HepG2 (cell line): ENCODE data around the gene HMBS. TPM values are rescaled to one million over a fixed set of nuclear protein-coding genes. Genes with fewer than 3 reads are reported as not detected.

Experiments
- KDM1A ChIP-seq: IDR thresholded peaks from 2 replicates; pipeline ENCODE4 v1.6.1; 2016; ENCODE audit warnings: missing compliant biosample characterization
- KDM4B ChIP-seq: sonication (generic); formaldehyde crosslinking; IDR thresholded peaks from 2 replicates; pipeline ENCODE4 v1.4.0; 2020; ENCODE audit warnings: missing genetic modification reagents
- NFIC ChIP-seq: IDR thresholded peaks from 2 replicates; pipeline ENCODE4 v1.6.1; 2012; ENCODE audit warnings: mild to moderate bottlenecking, low read length, inconsistent platforms
- PHF20 ChIP-seq: sonication (generic); formaldehyde crosslinking; IDR thresholded peaks from 2 replicates; pipeline ENCODE4 v1.5.0; 2020; ENCODE audit warnings: mild to moderate bottlenecking, missing genetic modification reagents
- SYNCRIP ChIP-seq: fragments of 200-400 bp; formaldehyde crosslinking; IDR thresholded peaks from 2 replicates; pipeline ENCODE4 v1.6.1; 2018; ENCODE audit warnings: mild to moderate bottlenecking, low read depth, low read length; ENCODE audit not compliant: insufficient read depth
- ZNF598 ChIP-seq: sonication (generic); formaldehyde crosslinking; IDR thresholded peaks from 2 replicates; pipeline ENCODE4 v1.5.1; 2020; ENCODE audit warnings: mild to moderate bottlenecking, missing genetic modification reagents, borderline replicate concordance
- polyA plus RNA-seq, 8 experiments: library from polyadenylated mRNA; depleted of rRNA in 3 of 8; stranded (reverse) in 7 of 8; unstranded in 1 of 8; fragments of >200 nt; fragmentation: Illumina TruSeq in 4 of 8; extraction: Trizol in 4 of 8; gene quantifications; 2 replicates each; pipeline versions ENCODE4 v1.2.1 to v1.2.3, GENCODE V29; 2011 to 2016; ENCODE audit warnings: low read depth in 4 of 8, missing spikeins in 1 of 8, mixed read lengths in 1 of 8; ENCODE audit not compliant: insufficient read depth in 1 of 8
- total RNA-seq, 5 experiments: library from RNA; depleted of rRNA; stranded (reverse); fragments of >200 nt; fragmentation: Illumina TruSeq; extraction: Trizol; gene quantifications; 2 replicates each; pipeline ENCODE4 v1.2.3, GENCODE V29; 2016; ENCODE audit warnings: low read depth in 1 of 5
- TF ChIP-seq, protein P1 (sequence below): IDR thresholded peaks from 2 replicates; pipeline ENCODE4 v1.6.1; 2016; ENCODE audit warnings: low read depth, missing genetic modification reagents, missing compliant biosample characterization
- TF ChIP-seq, protein P2 (sequence below), 2 experiments: fragments of 450-650 bp in 1 of 2; sonication (generic) in 1 of 2; formaldehyde crosslinking in 1 of 2; IDR thresholded peaks; 2 replicates each; pipeline versions ENCODE4 v1.6.1 to v1.8.0; 2016 to 2022; ENCODE audit warnings: antibody characterized with exemption in 1 of 2, mild to moderate bottlenecking in 1 of 2, missing genetic modification reagents in 1 of 2
- TF ChIP-seq, protein P3 (sequence below), 2 experiments: sonication (generic) in 1 of 2; formaldehyde crosslinking in 1 of 2; IDR thresholded peaks; 2 replicates each; pipeline versions ENCODE4 v1.4.0 to v1.6.1; 2018 to 2020; ENCODE audit warnings: missing genetic modification reagents in 2 of 2, borderline replicate concordance in 1 of 2, low read depth in 1 of 2, mild to moderate bottlenecking in 1 of 2, missing biosample characterization in 1 of 2

HMBS gene
- total and polyA plus RNA-seq, 2 of the 13 experiments (the other 11 are each of a cell fraction or from before 2014, with no cell fraction given) = 9.4 to 46.9 TPM

DNA sequence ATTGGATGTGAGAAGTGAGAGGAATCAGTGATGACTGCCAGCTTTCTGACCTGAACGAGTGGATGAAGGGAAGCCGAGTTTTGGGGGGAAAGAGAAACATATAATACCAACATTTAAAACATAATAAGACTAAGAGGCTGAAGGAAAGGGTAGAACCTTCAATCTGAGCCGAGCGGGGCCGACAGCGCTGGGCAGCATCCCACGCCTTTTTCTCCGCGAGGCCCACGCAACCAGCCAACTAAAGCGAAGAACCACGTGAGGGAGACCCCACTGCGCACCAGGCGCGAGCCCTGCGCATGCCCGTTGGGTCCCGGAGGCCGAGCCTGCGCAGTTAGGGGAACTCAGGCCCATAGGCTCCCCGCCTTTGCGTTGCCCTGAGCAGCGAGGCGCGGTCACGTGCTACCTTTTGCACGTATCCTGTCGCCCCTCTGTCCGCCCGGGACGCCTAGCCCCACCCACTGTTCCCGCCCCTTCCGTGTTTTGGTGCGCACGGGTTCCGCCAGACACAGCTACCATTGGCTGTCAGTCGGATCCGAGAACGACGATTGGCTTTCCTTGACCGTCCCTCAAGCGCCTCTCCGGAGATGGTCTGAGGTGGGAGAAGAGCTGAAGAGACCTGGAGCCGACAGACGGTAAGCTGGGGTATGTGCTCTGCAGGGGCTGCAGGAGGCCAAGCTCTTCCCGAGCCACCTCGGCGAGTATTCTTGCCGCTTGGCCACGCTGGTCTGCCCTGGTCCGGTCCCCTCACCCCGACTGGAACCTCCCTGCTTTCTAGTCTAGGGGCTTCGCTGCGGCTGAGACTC, 36.5 kb downstream of the HMBS start, which contains the start of gene HINFP (continued):
- TF ChIP-seq, protein P1, sequence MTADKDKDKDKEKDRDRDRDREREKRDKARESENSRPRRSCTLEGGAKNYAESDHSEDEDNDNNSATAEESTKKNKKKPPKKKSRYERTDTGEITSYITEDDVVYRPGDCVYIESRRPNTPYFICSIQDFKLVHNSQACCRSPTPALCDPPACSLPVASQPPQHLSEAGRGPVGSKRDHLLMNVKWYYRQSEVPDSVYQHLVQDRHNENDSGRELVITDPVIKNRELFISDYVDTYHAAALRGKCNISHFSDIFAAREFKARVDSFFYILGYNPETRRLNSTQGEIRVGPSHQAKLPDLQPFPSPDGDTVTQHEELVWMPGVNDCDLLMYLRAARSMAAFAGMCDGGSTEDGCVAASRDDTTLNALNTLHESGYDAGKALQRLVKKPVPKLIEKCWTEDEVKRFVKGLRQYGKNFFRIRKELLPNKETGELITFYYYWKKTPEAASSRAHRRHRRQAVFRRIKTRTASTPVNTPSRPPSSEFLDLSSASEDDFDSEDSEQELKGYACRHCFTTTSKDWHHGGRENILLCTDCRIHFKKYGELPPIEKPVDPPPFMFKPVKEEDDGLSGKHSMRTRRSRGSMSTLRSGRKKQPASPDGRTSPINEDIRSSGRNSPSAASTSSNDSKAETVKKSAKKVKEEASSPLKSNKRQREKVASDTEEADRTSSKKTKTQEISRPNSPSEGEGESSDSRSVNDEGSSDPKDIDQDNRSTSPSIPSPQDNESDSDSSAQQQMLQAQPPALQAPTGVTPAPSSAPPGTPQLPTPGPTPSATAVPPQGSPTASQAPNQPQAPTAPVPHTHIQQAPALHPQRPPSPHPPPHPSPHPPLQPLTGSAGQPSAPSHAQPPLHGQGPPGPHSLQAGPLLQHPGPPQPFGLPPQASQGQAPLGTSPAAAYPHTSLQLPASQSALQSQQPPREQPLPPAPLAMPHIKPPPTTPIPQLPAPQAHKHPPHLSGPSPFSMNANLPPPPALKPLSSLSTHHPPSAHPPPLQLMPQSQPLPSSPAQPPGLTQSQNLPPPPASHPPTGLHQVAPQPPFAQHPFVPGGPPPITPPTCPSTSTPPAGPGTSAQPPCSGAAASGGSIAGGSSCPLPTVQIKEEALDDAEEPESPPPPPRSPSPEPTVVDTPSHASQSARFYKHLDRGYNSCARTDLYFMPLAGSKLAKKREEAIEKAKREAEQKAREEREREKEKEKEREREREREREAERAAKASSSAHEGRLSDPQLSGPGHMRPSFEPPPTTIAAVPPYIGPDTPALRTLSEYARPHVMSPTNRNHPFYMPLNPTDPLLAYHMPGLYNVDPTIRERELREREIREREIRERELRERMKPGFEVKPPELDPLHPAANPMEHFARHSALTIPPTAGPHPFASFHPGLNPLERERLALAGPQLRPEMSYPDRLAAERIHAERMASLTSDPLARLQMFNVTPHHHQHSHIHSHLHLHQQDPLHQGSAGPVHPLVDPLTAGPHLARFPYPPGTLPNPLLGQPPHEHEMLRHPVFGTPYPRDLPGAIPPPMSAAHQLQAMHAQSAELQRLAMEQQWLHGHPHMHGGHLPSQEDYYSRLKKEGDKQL (CRISPR knock-in tag) = peak; percentile 5; the same call in 1 of the 2 replicates
- TF ChIP-seq, protein P2, sequence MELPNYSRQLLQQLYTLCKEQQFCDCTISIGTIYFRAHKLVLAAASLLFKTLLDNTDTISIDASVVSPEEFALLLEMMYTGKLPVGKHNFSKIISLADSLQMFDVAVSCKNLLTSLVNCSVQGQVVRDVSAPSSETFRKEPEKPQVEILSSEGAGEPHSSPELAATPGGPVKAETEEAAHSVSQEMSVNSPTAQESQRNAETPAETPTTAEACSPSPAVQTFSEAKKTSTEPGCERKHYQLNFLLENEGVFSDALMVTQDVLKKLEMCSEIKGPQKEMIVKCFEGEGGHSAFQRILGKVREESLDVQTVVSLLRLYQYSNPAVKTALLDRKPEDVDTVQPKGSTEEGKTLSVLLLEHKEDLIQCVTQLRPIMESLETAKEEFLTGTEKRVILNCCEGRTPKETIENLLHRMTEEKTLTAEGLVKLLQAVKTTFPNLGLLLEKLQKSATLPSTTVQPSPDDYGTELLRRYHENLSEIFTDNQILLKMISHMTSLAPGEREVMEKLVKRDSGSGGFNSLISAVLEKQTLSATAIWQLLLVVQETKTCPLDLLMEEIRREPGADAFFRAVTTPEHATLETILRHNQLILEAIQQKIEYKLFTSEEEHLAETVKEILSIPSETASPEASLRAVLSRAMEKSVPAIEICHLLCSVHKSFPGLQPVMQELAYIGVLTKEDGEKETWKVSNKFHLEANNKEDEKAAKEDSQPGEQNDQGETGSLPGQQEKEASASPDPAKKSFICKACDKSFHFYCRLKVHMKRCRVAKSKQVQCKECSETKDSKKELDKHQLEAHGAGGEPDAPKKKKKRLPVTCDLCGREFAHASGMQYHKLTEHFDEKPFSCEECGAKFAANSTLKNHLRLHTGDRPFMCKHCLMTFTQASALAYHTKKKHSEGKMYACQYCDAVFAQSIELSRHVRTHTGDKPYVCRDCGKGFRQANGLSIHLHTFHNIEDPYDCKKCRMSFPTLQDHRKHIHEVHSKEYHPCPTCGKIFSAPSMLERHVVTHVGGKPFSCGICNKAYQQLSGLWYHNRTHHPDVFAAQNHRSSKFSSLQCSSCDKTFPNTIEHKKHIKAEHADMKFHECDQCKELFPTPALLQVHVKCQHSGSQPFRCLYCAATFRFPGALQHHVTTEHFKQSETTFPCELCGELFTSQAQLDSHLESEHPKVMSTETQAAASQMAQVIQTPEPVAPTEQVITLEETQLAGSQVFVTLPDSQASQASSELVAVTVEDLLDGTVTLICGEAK (IDR thresholded peaks at IDR 0.05) = no peak
- TF ChIP-seq, protein P2 (CRISPR knock-in tag; IDR thresholded peaks at IDR 0.05) = peak; percentile 62; the same call in 1 of the 2 replicates
- TF ChIP-seq KDM4B (CRISPR knock-in tag) (no peak), KDM1A (CRISPR knock-in tag) (no peak), PHF20 (peak; percentile 73), NFIC (no peak), ZNF598 (peak; percentile 71), SYNCRIP (no peak)
- TF ChIP-seq, protein P3, sequence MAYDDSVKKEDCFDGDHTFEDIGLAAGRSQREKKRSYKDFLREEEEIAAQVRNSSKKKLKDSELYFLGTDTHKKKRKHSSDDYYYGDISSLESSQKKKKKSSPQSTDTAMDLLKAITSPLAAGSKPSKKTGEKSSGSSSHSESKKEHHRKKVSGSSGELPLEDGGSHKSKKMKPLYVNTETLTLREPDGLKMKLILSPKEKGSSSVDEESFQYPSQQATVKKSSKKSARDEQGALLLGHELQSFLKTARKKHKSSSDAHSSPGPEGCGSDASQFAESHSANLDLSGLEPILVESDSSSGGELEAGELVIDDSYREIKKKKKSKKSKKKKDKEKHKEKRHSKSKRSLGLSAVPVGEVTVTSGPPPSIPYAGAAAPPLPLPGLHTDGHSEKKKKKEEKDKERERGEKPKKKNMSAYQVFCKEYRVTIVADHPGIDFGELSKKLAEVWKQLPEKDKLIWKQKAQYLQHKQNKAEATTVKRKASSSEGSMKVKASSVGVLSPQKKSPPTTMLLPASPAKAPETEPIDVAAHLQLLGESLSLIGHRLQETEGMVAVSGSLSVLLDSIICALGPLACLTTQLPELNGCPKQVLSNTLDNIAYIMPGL (CRISPR knock-in tag; IDR thresholded peaks at IDR 0.05; ENCODE audit: borderline replicate concordance in 1 of 2, low read depth in 1 of 2) = peak; percentile 19 to 39; a peak in 2 of 4 replicates
